Measurements from ENCODE around the gene SEPTIN8.

SEPTIN8 gene

DNA sequence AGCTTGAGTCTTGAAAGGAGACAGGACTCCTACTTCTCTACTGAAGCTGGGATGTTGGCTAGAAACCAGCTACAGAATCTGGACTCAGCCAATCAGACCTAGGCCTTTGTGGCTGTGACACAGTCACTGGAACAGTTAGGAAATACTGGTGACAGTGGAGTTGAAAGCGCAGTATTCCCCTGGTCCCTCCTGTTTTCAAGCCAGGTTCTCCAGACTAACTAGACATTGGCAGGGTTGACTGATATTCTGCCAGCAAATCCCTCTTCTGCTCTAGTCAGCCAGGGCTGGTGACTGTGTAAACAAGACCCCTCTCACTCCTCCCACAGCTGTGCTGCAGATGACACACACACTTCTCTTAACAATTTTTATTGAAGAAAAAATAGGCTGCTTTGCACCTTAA, 44.8 kb upstream of the SEPTIN8 start:
- Histone ChIP-seq H3K9ac (no peak overlapping the region), H3K4me3 (IDR thresholded peaks at IDR 0.05; ENCODE audit: insufficient read depth, low read depth, low read length) (no peak overlapping the region), H3K27me3 (ENCODE audit: insufficient read depth, low read depth) (no peaks in the 10 kb centered on the region), H4K20me1 (ENCODE audit: insufficient read depth) (no peaks in the 10 kb centered on the region), H3K27ac (no peak overlapping the region), H3K79me2 (ENCODE audit: insufficient read depth, low read depth) (no peaks in the 10 kb centered on the region), H3K36me3 (ENCODE audit: insufficient read depth) (no peaks in the 10 kb centered on the region), H2AFZ (ENCODE audit: low read depth) (no peak overlapping the region), H3K4me1 (ENCODE audit: low read depth, poor library complexity, severe bottlenecking) (peaks cover 3% of the 10 kb centered on the region), H3K4me2 (no peak overlapping the region)
- TF ChIP-seq, protein P1, sequence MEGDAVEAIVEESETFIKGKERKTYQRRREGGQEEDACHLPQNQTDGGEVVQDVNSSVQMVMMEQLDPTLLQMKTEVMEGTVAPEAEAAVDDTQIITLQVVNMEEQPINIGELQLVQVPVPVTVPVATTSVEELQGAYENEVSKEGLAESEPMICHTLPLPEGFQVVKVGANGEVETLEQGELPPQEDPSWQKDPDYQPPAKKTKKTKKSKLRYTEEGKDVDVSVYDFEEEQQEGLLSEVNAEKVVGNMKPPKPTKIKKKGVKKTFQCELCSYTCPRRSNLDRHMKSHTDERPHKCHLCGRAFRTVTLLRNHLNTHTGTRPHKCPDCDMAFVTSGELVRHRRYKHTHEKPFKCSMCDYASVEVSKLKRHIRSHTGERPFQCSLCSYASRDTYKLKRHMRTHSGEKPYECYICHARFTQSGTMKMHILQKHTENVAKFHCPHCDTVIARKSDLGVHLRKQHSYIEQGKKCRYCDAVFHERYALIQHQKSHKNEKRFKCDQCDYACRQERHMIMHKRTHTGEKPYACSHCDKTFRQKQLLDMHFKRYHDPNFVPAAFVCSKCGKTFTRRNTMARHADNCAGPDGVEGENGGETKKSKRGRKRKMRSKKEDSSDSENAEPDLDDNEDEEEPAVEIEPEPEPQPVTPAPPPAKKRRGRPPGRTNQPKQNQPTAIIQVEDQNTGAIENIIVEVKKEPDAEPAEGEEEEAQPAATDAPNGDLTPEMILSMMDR (conservative IDR thresholded peaks at IDR 0.05; ENCODE audit: low read depth, low read length): no peak

DNA sequence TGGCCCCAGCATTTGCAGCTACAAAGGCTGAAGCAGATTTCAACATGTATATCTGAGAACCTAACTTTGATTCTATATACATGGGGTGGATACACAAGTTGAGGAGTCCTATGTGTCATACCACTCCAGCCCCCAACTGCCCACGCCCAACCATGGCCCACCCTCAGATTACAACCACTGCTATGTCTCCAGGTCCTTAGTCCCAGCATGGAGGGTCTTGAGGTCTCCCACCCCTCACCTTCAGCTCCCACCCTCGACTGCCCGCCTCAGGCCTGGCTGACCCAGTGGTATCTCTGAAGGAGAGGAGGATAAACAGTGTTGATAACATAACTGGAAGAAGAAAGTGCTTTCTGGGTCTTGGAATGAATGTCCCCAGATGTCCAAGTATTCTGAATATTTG, 44.3 kb upstream of the SEPTIN8 start:
- H3K27me3 ChIP-seq (ENCODE audit: insufficient read depth, low read depth): no peaks in the 10 kb centered on the region
- no peak overlapping the region for H2AFZ ChIP-seq (ENCODE audit: low read depth)
- H3K36me3 ChIP-seq (ENCODE audit: insufficient read depth): no peaks in the 10 kb centered on the region
- H3K9ac ChIP-seq: no peak overlapping the region
- TF ChIP-seq, protein P1 (conservative IDR thresholded peaks at IDR 0.05; ENCODE audit: low read depth, low read length): no peak
- H3K79me2 ChIP-seq (ENCODE audit: insufficient read depth, low read depth): no peaks in the 10 kb centered on the region
- H3K4me1 ChIP-seq (ENCODE audit: low read depth, poor library complexity, severe bottlenecking): peaks cover 3% of the 10 kb centered on the region
- no peak overlapping the region for H3K27ac ChIP-seq
- H4K20me1 ChIP-seq (ENCODE audit: insufficient read depth): no peaks in the 10 kb centered on the region
- H3K4me2 ChIP-seq: no peak overlapping the region
- H3K4me3 ChIP-seq (IDR thresholded peaks at IDR 0.05; ENCODE audit: insufficient read depth, low read depth, low read length): no peak overlapping the region

DNA sequence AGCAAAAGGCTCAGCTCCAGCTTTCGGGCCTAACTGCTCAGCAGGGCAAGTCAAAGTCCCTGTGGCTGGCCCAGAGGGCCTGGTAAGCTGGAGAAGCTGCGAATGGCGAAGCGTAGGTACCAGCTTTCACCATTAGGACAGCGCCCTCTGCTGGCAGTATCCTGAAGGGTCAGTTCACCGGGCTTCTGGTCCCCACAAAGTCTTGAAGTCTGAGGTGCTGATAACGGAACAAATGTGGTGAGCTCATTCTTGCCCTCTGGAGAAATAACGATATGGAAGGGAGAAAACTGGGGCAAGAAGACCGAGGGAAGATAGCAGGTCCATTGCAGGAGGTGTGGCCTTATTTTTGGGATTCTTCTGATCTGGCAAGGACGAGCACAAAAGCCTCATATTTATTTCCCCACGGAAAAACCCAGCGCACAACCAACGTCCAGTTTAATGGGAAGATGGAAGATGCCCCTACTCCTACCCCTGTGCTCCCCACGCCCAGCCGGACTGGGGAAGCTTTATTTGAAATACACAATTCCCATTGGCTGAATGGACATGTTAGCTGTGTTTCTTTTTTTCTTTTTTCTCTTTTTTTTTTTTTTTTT, 43.2 kb upstream of the SEPTIN8 start:
- peak overlapping the region; percentile 45; the same call in 1 of the 2 replicates for H2AFZ ChIP-seq (ENCODE audit: low read depth)
- no peaks in the 10 kb centered on the region for H3K79me2 ChIP-seq (ENCODE audit: insufficient read depth, low read depth)
- no peak overlapping the region for H3K4me3 ChIP-seq (IDR thresholded peaks at IDR 0.05; ENCODE audit: insufficient read depth, low read depth, low read length)
- H3K27ac ChIP-seq: no peak overlapping the region
- no peaks in the 10 kb centered on the region for H3K36me3 ChIP-seq (ENCODE audit: insufficient read depth)
- H3K4me2 ChIP-seq: no peak overlapping the region
- no peaks in the 10 kb centered on the region for H4K20me1 ChIP-seq (ENCODE audit: insufficient read depth)
- TF ChIP-seq, protein P1 (conservative IDR thresholded peaks at IDR 0.05; ENCODE audit: low read depth, low read length): peak; percentile 96
- H3K9ac ChIP-seq: no peak overlapping the region
- no peaks in the 10 kb centered on the region for H3K27me3 ChIP-seq (ENCODE audit: insufficient read depth, low read depth)
- peaks cover 12% of the 10 kb centered on the region for H3K4me1 ChIP-seq (ENCODE audit: low read depth, poor library complexity, severe bottlenecking)

DNA sequence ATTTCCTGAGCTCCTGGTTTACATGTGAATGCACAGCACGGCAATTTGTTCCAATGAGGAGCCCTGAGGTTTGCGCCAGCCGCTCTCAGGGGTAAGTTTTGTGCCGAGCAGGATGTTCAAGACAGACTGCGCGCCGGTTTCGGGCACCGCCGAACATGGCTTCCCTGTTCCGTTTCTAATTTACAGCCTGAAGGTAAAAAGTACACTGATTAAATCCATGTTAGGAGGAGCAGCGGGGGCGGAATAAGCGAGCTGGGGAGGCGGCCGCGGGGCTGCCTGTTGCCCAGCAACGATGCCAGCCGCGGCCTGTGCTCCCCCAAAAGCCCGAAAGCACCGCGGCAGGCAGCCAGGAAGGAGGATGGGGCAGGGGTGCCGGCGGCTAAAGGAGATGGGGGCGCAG, 42.4 kb upstream of the SEPTIN8 start:
- TF ChIP-seq, protein P1 (conservative IDR thresholded peaks at IDR 0.05; ENCODE audit: low read depth, low read length): no peak
- Histone ChIP-seq H3K9ac (no peak overlapping the region), H3K79me2 (ENCODE audit: insufficient read depth, low read depth) (no peaks in the 10 kb centered on the region), H4K20me1 (ENCODE audit: insufficient read depth) (no peaks in the 10 kb centered on the region), H3K27me3 (ENCODE audit: insufficient read depth, low read depth) (no peaks in the 10 kb centered on the region), H3K4me2 (no peak overlapping the region), H3K4me1 (ENCODE audit: low read depth, poor library complexity, severe bottlenecking) (peaks cover 13% of the 10 kb centered on the region), H2AFZ (ENCODE audit: low read depth) (no peak overlapping the region), H3K27ac (no peak overlapping the region), H3K4me3 (IDR thresholded peaks at IDR 0.05; ENCODE audit: insufficient read depth, low read depth, low read length) (no peak overlapping the region), H3K36me3 (ENCODE audit: insufficient read depth) (no peaks in the 10 kb centered on the region)
